H9 (cell line): ENCODE results near the gene SELENOK. TPM values are rescaled to one million over a fixed set of nuclear protein-coding genes. Genes with fewer than 3 reads are reported as not detected.

ENCODE experiments used
- DNase-seq: peaks from one replicate; pipeline ENCODE4 v3.0.0-alpha.2; 2017
- H2AFZ ChIP-seq: one replicate; pipeline ENCODE4 v1.6.1; 2013; ENCODE audit warnings: mild to moderate bottlenecking, low read length, control low read depth, moderate library complexity
- H2AK5ac ChIP-seq: 2 replicates; pipeline ENCODE4 v1.6.1; 2013; ENCODE audit warnings: low read length, control low read depth, mixed read lengths; ENCODE audit not compliant: insufficient read length
- H2BK120ac ChIP-seq: one replicate; pipeline ENCODE4 v1.6.1; 2013; ENCODE audit warnings: low read depth, mild to moderate bottlenecking, low read length, control low read depth, inconsistent platforms; ENCODE audit not compliant: poor library complexity, severe bottlenecking
- H2BK12ac ChIP-seq: 2 replicates; pipeline ENCODE4 v1.6.1; 2013; ENCODE audit warnings: low read length, control low read depth, mixed read lengths, low read depth; ENCODE audit not compliant: insufficient read length
- H2BK15ac ChIP-seq: 2 replicates; pipeline ENCODE4 v1.6.1; 2013; ENCODE audit warnings: low read depth, low read length, control low read depth
- H2BK20ac ChIP-seq: one replicate; pipeline ENCODE4 v1.6.1; 2013; ENCODE audit warnings: low read depth, mild to moderate bottlenecking, low read length, control low read depth, inconsistent platforms; ENCODE audit not compliant: poor library complexity, severe bottlenecking
- H2BK5ac ChIP-seq: 2 replicates; pipeline ENCODE4 v1.6.1; 2013; ENCODE audit warnings: low read length, control low read depth, mixed read lengths; ENCODE audit not compliant: insufficient read length
- H3K14ac ChIP-seq: 2 replicates; pipeline ENCODE4 v1.6.1; 2013; ENCODE audit warnings: low read length, control low read depth; ENCODE audit not compliant: insufficient read depth
- H3K18ac ChIP-seq: 2 replicates; pipeline ENCODE4 v1.6.1; 2013; ENCODE audit warnings: low read depth, mild to moderate bottlenecking, mixed read lengths, low read length, control low read depth; ENCODE audit not compliant: insufficient read length
- H3K23ac ChIP-seq: 2 replicates; pipeline ENCODE4 v1.6.1; 2013; ENCODE audit warnings: low read length, control low read depth, mixed read lengths, low read depth; ENCODE audit not compliant: insufficient read length
- H3K23me2 ChIP-seq: 2 replicates; pipeline ENCODE4 v1.6.1; 2013; ENCODE audit warnings: low read depth, mild to moderate bottlenecking, mixed read lengths, low read length, control low read depth; ENCODE audit not compliant: insufficient read length, poor library complexity, severe bottlenecking
- H3K27ac ChIP-seq: 2 replicates; pipeline ENCODE4 v1.5.1; 2013; ENCODE audit warnings: low read length, control low read depth, mixed read lengths, low read depth; ENCODE audit not compliant: insufficient read length
- H3K27me3 ChIP-seq: 2 replicates; pipeline ENCODE4 v1.6.1; 2013; ENCODE audit warnings: low read length, control low read depth, inconsistent platforms; ENCODE audit not compliant: insufficient read depth
- H3K4ac ChIP-seq: 2 replicates; pipeline ENCODE4 v1.6.1; 2013; ENCODE audit warnings: low read depth, mild to moderate bottlenecking, control low read depth, inconsistent platforms, low read length, moderate library complexity
- H3K4me1 ChIP-seq: 2 replicates; pipeline ENCODE4 v1.6.1; 2013; ENCODE audit warnings: low read length, control low read depth, inconsistent platforms; ENCODE audit not compliant: insufficient read depth
- H3K4me2 ChIP-seq: 2 replicates; pipeline ENCODE4 v1.6.1; 2013; ENCODE audit warnings: low read length, control low read depth, mixed read lengths; ENCODE audit not compliant: insufficient read length, insufficient read depth
- H3K56ac ChIP-seq: 2 replicates; pipeline ENCODE4 v1.6.1; 2013; ENCODE audit warnings: low read depth, mild to moderate bottlenecking, mixed read lengths, low read length, control low read depth; ENCODE audit not compliant: insufficient read length
- H3K79me1 ChIP-seq: 2 replicates; pipeline ENCODE4 v1.6.1; 2013; ENCODE audit warnings: low read depth, mild to moderate bottlenecking, moderate library complexity, low read length, control low read depth, inconsistent platforms; ENCODE audit not compliant: insufficient read depth, poor library complexity, severe bottlenecking
- H3K79me2 ChIP-seq: 2 replicates; pipeline ENCODE4 v1.6.1; 2013; ENCODE audit warnings: low read length, control low read depth, inconsistent platforms; ENCODE audit not compliant: insufficient read depth
- H3K9ac ChIP-seq: 2 replicates; pipeline ENCODE4 v1.6.1; 2013; ENCODE audit warnings: low read length, control low read depth, mixed read lengths; ENCODE audit not compliant: insufficient read length; ENCODE audit errors: extremely low read depth
- H3K9me3 ChIP-seq: one replicate; pipeline ENCODE4 v1.6.1; 2013; ENCODE audit warnings: low read depth, low read length, inconsistent platforms; ENCODE audit not compliant: control insufficient read depth
- H3T11ph ChIP-seq: one replicate; pipeline ENCODE4 v1.6.1; 2013; ENCODE audit warnings: mild to moderate bottlenecking, low read length, control low read depth, inconsistent platforms
- H4K20me1 ChIP-seq: one replicate; pipeline ENCODE4 v1.6.1; 2013; ENCODE audit not compliant: control insufficient read depth, insufficient read length, insufficient read depth
- H4K5ac ChIP-seq: 2 replicates; pipeline ENCODE4 v1.6.1; 2013; ENCODE audit warnings: low read depth, mild to moderate bottlenecking, mixed read lengths, low read length, control low read depth; ENCODE audit not compliant: insufficient read length
- H4K8ac ChIP-seq: replicated peaks from 2 replicates; pipeline ENCODE4 v1.6.1; 2013; ENCODE audit warnings: low read length, control low read depth, mixed read lengths, low read depth; ENCODE audit not compliant: insufficient read length
- H4K91ac ChIP-seq: 2 replicates; pipeline ENCODE4 v1.6.1; 2013; ENCODE audit warnings: low read depth, mild to moderate bottlenecking, moderate library complexity, mixed read lengths, low read length, control low read depth; ENCODE audit not compliant: insufficient read length
- H3K27ac Mint-ChIP-seq, 3 experiments: 2 replicates in 2 of 3; 3 replicates in 1 of 3; pipeline ENCODE4 v1.8.0; 2020 to 2021; ENCODE audit warnings: mixed read lengths in 3 of 3, mild to moderate bottlenecking in 1 of 3, moderate library complexity in 1 of 3
- H3K27me3 Mint-ChIP-seq: 2 replicates; pipeline ENCODE4 v1.8.0; 2021; ENCODE audit warnings: low read depth, mild to moderate bottlenecking, moderate library complexity, mixed read lengths
- H3K36me3 Mint-ChIP-seq, 3 experiments: 2 replicates in 2 of 3; 3 replicates in 1 of 3; pipeline ENCODE4 v1.8.0; 2020 to 2021; ENCODE audit warnings: low read depth in 3 of 3, mixed read lengths in 3 of 3; ENCODE audit not compliant: insufficient read depth in 1 of 3
- H3K4me1 Mint-ChIP-seq, 2 experiments: 2 replicates each; pipeline ENCODE4 v1.8.0; 2020; ENCODE audit warnings: mixed read lengths in 2 of 2
- H3K4me3 Mint-ChIP-seq, 2 experiments: 2 replicates in 1 of 2; 3 replicates in 1 of 2; pipeline ENCODE4 v1.8.0; 2020 to 2021; ENCODE audit warnings: mild to moderate bottlenecking in 2 of 2, mixed read lengths in 2 of 2, moderate library complexity in 1 of 2
- H3K9me3 Mint-ChIP-seq, 2 experiments: 2 replicates in 1 of 2; 3 replicates in 1 of 2; pipeline ENCODE4 v1.8.0; 2020; ENCODE audit warnings: mild to moderate bottlenecking in 2 of 2, mixed read lengths in 2 of 2, moderate library complexity in 1 of 2
- CTCF ChIP-seq: fragments of 200-600 bp; sonication (generic); conservative IDR thresholded peaks from 3 replicates; pipeline ENCODE4 v1.8.0; 2021; ENCODE audit warnings: antibody characterized with exemption, mild to moderate bottlenecking
- whole genome bisulfite sequencing: extraction: QIAGEN DNeasy Blood & Tissue Kit; methylation state at CpG from one replicate; pipeline ENCODE4 v1.1.7; 2013; ENCODE audit warnings: missing lambda C conversion rate, low lambda C conversion rate, mixed read lengths; ENCODE audit not compliant: insufficient read length; ENCODE audit errors: extremely low coverage; 5-methylcytosine and 5-hydroxymethylcytosine counted together
- total RNA-seq: library from RNA; stranded (reverse); gene quantifications from 2 replicates; pipeline ENCODE4 v1.2.1, GENCODE V29; 2021

The SELENOK gene
- total RNA-seq, 1 experiment from 2014 or later: 34.6 TPM

GRCh38 chr3:53913401-53913800 lies 21.7 kb upstream of the SELENOK start:
- Histone ChIP-seq H2BK5ac (no peak overlapping the region), H3K23me2 (no peaks in the 10 kb centered on the region), H3K4me2 (no peak overlapping the region), H2AFZ (no peak overlapping the region), H3K79me2 (no peaks in the 10 kb centered on the region), H2BK12ac (no peak overlapping the region), H2AK5ac (no peak overlapping the region), H3K14ac (no peak overlapping the region), H2BK120ac (no peak overlapping the region), H3K4me1 (no peaks in the 10 kb centered on the region), H4K20me1 (no peaks in the 10 kb centered on the region), H3K9ac (no peak overlapping the region), H4K5ac (no peak overlapping the region), H3K27me3 (no peaks in the 10 kb centered on the region), H3K9me3 (no peaks in the 10 kb centered on the region), H3K4ac (no peak overlapping the region), H3K23ac (no peak overlapping the region), H4K91ac (no peak overlapping the region), H2BK20ac (no peak overlapping the region), H3K79me1 (no peaks in the 10 kb centered on the region), H3K18ac (no peak overlapping the region), H4K8ac (no peak overlapping the region), H3K27ac (no peak overlapping the region), H3K56ac (no peak overlapping the region), H2BK15ac (no peak overlapping the region), H3T11ph (no peak overlapping the region)
- H3K4me3 Mint-ChIP-seq: no peak overlapping the region
- no CpG with 5 or more reads among the region's 8 CpGs for WGBS
- H3K4me1 Mint-ChIP-seq: no peaks in the 10 kb centered on the region
- peaks cover 40% of the 10 kb centered on the region for H3K27me3 Mint-ChIP-seq
- no peak for DNase-seq
- TF ChIP-seq CTCF: no peak
- no peak overlapping the region for H3K27ac Mint-ChIP-seq
- H3K9me3 Mint-ChIP-seq: no peaks in the 10 kb centered on the region; a peak in 2 of 5 replicates
- H3K36me3 Mint-ChIP-seq: no peaks in the 10 kb centered on the region
